Testis (tissue), 3 donors: ENCODE measurements around the gene XYLB. TPM values are rescaled to one million over a fixed set of nuclear protein-coding genes. Genes with fewer than 3 reads are reported as not detected.

ENCODE experiments used
- DNase-seq: peaks from one replicate; pipeline ENCODE4 v3.0.0-alpha.2; 2019
- H3K27ac ChIP-seq, 2 donors: fragments of 200-600 bp; sonication (generic); one replicate each; pipeline ENCODE4 v1.5.1; 2019
- H3K27me3 ChIP-seq: fragments of 200-600 bp; sonication (generic); one replicate; pipeline ENCODE4 v1.5.1; 2019
- H3K36me3 ChIP-seq: fragments of 200-600 bp; sonication (generic); one replicate; pipeline ENCODE4 v1.5.1; 2017; ENCODE audit warnings: low read depth; ENCODE audit errors: missing control alignments
- H3K4me1 ChIP-seq: fragments of 200-600 bp; sonication (generic); one replicate; pipeline ENCODE4 v1.5.1; 2019
- H3K4me3 ChIP-seq, 2 donors: fragments of 200-600 bp; sonication (generic); one replicate each; pipeline ENCODE4 v1.5.1; 2017 to 2019
- H3K9me3 ChIP-seq: fragments of 200-600 bp; sonication (generic); one replicate; pipeline ENCODE4 v1.5.1; 2017
- POLR2A ChIP-seq: fragments of 450-650 bp; IDR thresholded peaks from one replicate; pipeline ENCODE4 v1.6.1; 2017; ENCODE audit warnings: antibody characterized with exemption, mild to moderate bottlenecking, moderate library complexity
- WGBS, 2 donors: methylation state at CpG; one replicate each; pipeline ENCODE4 v1.1.5; 2018; 5-methylcytosine and 5-hydroxymethylcytosine counted together
- intact Hi-C: fragments of 100-400 bp; cut with DNase I; formaldehyde crosslinking; loops from one replicate; pipeline ENCODE4 v1.15.1; 2023; ENCODE audit warnings: low total_unique reads
- polyA plus RNA-seq: library from polyadenylated mRNA; stranded (reverse); fragments of 350-450 nt; fragmentation: Illumina TruSeq; extraction: RNeasy Lipid Tissue Mini Kit (QIAGEN cat#74804); gene quantifications from one replicate; pipeline ENCODE4 v1.2.3, GENCODE V29; 2014; ENCODE audit warnings: low read depth, low replicate concordance; ENCODE audit not compliant: insufficient read depth
- total RNA-seq, 2 donors: library from RNA; depleted of rRNA; stranded (reverse); fragments of >200 nt; gene quantifications; one replicate each; pipeline ENCODE4 v1.2.3, GENCODE V29; 2016
- TF ChIP-seq, protein P1 (sequence below), 3 experiments: fragments of 450-650 bp in 2 of 3; fragments of 200-600 bp in 1 of 3; sonication (generic) in 1 of 3; IDR thresholded peaks; one replicate each; pipeline ENCODE4 v1.5.1; 2016 to 2019; ENCODE audit warnings: antibody characterized with exemption in 3 of 3, mild to moderate bottlenecking in 2 of 3, moderate library complexity in 1 of 3

The XYLB gene
- total and polyA plus RNA-seq, 3 donors from 2014 or later, result 1.7 to 12.4 (median 5.9) TPM

- 90 to 92% methylated on average over 1 of the region's 1 CpG for WGBS, 2 donors
- H3K27me3 ChIP-seq, result no peaks in the 10 kb centered on the region
- no peaks in the 10 kb centered on the region for H3K9me3 ChIP-seq
- intact Hi-C loops, result no loop called here
- no peak for DNase-seq
- no peak overlapping the region for H3K4me3 ChIP-seq
- H3K4me1 ChIP-seq, result no peaks in the 10 kb centered on the region
- H3K27ac ChIP-seq, result no peak overlapping the region
- H3K36me3 ChIP-seq, result no peaks in the 10 kb centered on the region
- TF ChIP-seq, protein P1, sequence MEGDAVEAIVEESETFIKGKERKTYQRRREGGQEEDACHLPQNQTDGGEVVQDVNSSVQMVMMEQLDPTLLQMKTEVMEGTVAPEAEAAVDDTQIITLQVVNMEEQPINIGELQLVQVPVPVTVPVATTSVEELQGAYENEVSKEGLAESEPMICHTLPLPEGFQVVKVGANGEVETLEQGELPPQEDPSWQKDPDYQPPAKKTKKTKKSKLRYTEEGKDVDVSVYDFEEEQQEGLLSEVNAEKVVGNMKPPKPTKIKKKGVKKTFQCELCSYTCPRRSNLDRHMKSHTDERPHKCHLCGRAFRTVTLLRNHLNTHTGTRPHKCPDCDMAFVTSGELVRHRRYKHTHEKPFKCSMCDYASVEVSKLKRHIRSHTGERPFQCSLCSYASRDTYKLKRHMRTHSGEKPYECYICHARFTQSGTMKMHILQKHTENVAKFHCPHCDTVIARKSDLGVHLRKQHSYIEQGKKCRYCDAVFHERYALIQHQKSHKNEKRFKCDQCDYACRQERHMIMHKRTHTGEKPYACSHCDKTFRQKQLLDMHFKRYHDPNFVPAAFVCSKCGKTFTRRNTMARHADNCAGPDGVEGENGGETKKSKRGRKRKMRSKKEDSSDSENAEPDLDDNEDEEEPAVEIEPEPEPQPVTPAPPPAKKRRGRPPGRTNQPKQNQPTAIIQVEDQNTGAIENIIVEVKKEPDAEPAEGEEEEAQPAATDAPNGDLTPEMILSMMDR (IDR thresholded peaks at IDR 0.05), result no peak
- no peak for TF ChIP-seq POLR2A
Measured at GRCh38 chr3:38323060-38323459, 23.5 kb upstream of the XYLB start.

DNA sequence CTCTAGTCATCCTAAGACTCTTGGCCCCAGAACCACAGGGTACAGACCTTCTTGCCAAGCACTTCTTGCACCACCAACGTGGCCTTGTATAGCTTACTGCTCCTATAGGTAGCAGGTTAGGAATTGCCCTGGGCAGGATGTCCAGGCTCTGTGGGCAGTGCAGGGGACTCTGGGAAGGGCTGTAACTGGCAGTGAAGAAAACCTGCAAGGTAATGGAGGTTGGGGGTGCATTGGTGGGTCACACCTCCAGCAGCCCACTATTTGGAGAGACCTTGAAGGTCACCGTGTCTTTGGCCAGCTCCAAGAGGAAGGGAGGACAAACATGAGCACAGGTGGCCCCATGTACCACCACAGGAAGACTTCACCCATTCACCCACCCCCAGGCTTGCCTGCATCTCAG is 21.3 kb upstream of the XYLB start:
- H3K9me3 ChIP-seq, result no peaks in the 10 kb centered on the region
- intact Hi-C loops, result no loop called here
- no peaks in the 10 kb centered on the region for H3K27me3 ChIP-seq
- no peaks in the 10 kb centered on the region for H3K4me1 ChIP-seq
- DNase-seq, result no peak
- H3K4me3 ChIP-seq, result no peak overlapping the region
- H3K27ac ChIP-seq, result no peak overlapping the region
- no peaks in the 10 kb centered on the region for H3K36me3 ChIP-seq
- TF ChIP-seq POLR2A, result no peak
- TF ChIP-seq, protein P1 (IDR thresholded peaks at IDR 0.05), result no peak
- 86 to 90% methylated on average over 2 of the region's 2 CpGs for WGBS, 2 donors

- Histone ChIP-seq H3K27me3 (no peaks in the 10 kb centered on the region), H3K9me3 (no peaks in the 10 kb centered on the region), H3K27ac (no peak overlapping the region), H3K36me3 (no peaks in the 10 kb centered on the region), H3K4me3 (no peak overlapping the region), H3K4me1 (no peaks in the 10 kb centered on the region)
- no peak for DNase-seq
- intact Hi-C loops, result no loop called here
- TF ChIP-seq, protein P1 (IDR thresholded peaks at IDR 0.05), result no peak
- TF ChIP-seq POLR2A, result no peak
Measured at GRCh38 chr3:38327335-38328009, 19.1 kb upstream of the XYLB start.

DNA sequence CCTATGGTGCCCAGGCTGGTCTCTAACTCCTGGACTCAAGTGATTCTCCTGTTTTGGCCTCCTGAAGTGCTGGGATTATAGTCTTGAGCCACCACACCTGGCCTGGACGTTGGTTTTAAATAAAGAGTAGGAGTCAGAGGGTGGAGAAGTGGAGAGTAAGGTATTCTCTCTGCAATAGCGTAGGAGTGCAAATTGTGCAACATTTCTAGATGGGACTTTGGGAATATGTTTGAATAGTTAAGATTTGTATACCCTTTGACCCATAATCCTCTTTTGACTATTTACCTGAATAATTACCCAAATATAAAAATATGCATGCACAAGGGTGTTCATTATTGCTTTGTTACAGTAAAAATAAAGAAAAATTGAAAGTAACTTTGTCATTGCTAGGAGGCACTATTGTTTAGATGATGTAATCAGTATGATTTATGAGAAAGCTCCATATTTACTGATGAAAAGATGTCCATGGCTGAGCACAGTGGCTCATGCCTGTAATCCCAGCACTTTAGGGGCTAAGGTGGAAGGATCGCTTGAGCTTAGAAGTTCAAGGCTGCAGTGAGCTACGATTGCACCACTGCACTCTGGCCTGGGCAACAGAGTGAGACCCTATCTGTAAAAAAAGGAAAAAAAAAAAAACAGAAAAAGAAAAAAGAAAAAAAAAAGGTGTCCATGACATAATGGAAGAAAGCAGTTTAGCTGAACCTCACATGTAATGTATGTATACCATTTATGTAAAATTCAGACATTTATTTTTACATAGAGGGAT is 15.1 kb upstream of the XYLB start:
- intact Hi-C loops, result no loop called here
- Histone ChIP-seq H3K4me1 (no peaks in the 10 kb centered on the region), H3K36me3 (no peaks in the 10 kb centered on the region), H3K4me3 (no peak overlapping the region), H3K9me3 (no peaks in the 10 kb centered on the region), H3K27ac (no peak overlapping the region), H3K27me3 (no peaks in the 10 kb centered on the region)
- no peak for DNase-seq
- WGBS, 2 donors, result 83 to 89% methylated on average over 4 of the region's 4 CpGs
- TF ChIP-seq POLR2A, result no peak
- TF ChIP-seq, protein P1 (IDR thresholded peaks at IDR 0.05), result no peak

DNA sequence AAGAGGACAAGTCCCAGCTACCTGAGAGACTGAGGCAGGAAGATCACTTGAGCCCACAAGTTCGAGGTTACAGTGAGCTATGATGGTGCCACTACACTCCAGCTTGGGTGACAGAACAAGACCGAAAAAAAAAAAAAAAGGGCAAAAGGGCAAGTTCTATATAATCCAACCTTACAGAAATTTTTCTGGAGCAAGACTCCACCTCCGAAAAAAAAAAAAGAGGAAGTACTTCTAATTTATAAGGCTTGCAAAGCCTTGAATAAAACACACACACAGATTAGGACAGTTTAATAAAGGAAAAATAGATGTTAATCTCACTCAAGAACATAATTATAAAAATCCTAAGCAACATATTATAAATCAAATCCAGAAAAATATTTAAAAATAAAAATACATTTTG is 14.4 kb upstream of the XYLB start:
- Histone ChIP-seq H3K4me1 (no peaks in the 10 kb centered on the region), H3K27me3 (no peaks in the 10 kb centered on the region), H3K27ac (no peak overlapping the region), H3K4me3 (no peak overlapping the region), H3K9me3 (no peaks in the 10 kb centered on the region), H3K36me3 (no peaks in the 10 kb centered on the region)
- 71 to 77% methylated on average over 3 of the region's 3 CpGs for WGBS, 2 donors
- no peak for DNase-seq
- intact Hi-C loops, result no loop called here
- TF ChIP-seq POLR2A, result no peak
- TF ChIP-seq, protein P1 (IDR thresholded peaks at IDR 0.05), result no peak
